ENCODE results near the gene OR14J1. TPM values are rescaled to one million over a fixed set of nuclear protein-coding genes. Genes with fewer than 3 reads are reported as not detected.
A peak's percentile ranks its signal among the peaks of the same experiment; 100 is the strongest.

The OR14J1 gene
- polyA plus RNA-seq, 3 donors: not detected

DNA sequence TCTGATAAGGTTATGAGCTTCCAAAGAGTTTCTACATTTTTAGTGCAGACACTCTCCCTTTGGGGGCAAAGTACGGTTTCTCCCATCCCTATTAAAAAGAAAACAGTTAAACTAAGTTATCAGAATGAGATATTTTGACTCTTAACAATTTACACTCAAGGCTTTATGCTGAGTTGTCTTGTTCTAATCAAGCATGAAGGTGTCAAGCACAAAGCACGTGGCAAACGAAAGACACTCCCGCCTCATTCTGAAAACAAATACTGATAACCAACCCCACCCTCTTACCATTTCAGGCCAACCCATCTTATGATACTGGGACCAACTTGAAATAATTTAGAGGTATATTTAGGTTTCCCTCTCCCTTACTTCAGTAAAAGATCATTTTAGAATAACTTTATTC is 24.3 kb downstream of the OR14J1 start:
- H3K36me3 Mint-ChIP-seq: no peaks in the 10 kb centered on the region
- no peak overlapping the region for H3K4me2 ChIP-seq (replicated peaks; ENCODE audit: extremely low read depth, low read length, poor library complexity, severe bottlenecking)
- no peaks in the 10 kb centered on the region for H3K4me1 Mint-ChIP-seq

GRCh38 chr6:29332676-29333075 is 31.2 kb downstream of the OR14J1 start:
- no peaks in the 10 kb centered on the region for H3K36me3 Mint-ChIP-seq
- Histone ChIP-seq H2AFZ (ENCODE audit: insufficient read depth, low read depth, low read length, poor library complexity, severe bottlenecking) (no peak overlapping the region), H3K36me3 (replicated peaks in 1 of 2; ENCODE audit: control insufficient read depth in 1 of 2, insufficient read depth in 2 of 2, low read length in 2 of 2) (no peaks in the 10 kb centered on the region), H3K4me3 (replicated peaks in 1 of 3; ENCODE audit: low read depth in 2 of 3, low read length in 3 of 3) (no peak overlapping the region), H3K4me2 (replicated peaks; ENCODE audit: extremely low read depth, low read length, poor library complexity, severe bottlenecking) (no peak overlapping the region), H3K79me2 (ENCODE audit: insufficient read depth, low read length) (no peaks in the 10 kb centered on the region), H3K4me1 (ENCODE audit: control insufficient read depth in 1 of 2, insufficient read depth in 2 of 2, low read length in 2 of 2) (no peaks in the 10 kb centered on the region), H3K27me3 (ENCODE audit: control insufficient read depth in 2 of 2, insufficient read depth in 2 of 2, low read length in 2 of 2) (no peaks in the 10 kb centered on the region), H3K9ac (ENCODE audit: insufficient read depth, low read length, poor library complexity, severe bottlenecking) (no peak overlapping the region), H4K20me1 (ENCODE audit: insufficient read depth, low read length) (no peaks in the 10 kb centered on the region), H3K27ac (ENCODE audit: low read depth in 1 of 2, low read length in 2 of 2) (no peak overlapping the region), H3K9me3 (replicated peaks in 1 of 2; ENCODE audit: control insufficient read depth in 1 of 2, insufficient read depth in 1 of 2, low read length in 2 of 2) (no peaks in the 10 kb centered on the region)
- DNase-seq: no peak
- no peak for TF ChIP-seq CTCF (IDR thresholded peaks at IDR 0.05)
- peaks cover 0 to 5% (median 4%) of the 10 kb centered on the region in 3 donors for H3K27me3 Mint-ChIP-seq (ENCODE audit: low read depth in 3 of 3)
- H3K9me3 Mint-ChIP-seq: peaks cover 0 to 4% (median 2%) of the 10 kb centered on the region in 7 donors
- intact Hi-C loops (cut with micrococcal nuclease): no loop called here
- H3K4me3 Mint-ChIP-seq: no peak overlapping the region
- no peaks in the 10 kb centered on the region for H3K4me1 Mint-ChIP-seq
- peak overlapping the region in 1 of 7 donors; percentile 52 for H3K27ac Mint-ChIP-seq

More for the DNA sequence above, 24.3 kb downstream of the OR14J1 start:
- no peak overlapping the region for H3K27ac Mint-ChIP-seq
- peaks cover 0 to 3% (median 0%) of the 10 kb centered on the region in 7 donors for H3K9me3 Mint-ChIP-seq
- Histone ChIP-seq H3K36me3 (replicated peaks in 1 of 2; ENCODE audit: control insufficient read depth in 1 of 2, insufficient read depth in 2 of 2, low read length in 2 of 2) (no peaks in the 10 kb centered on the region), H3K9ac (ENCODE audit: insufficient read depth, low read length, poor library complexity, severe bottlenecking) (no peak overlapping the region), H3K27ac (ENCODE audit: low read depth in 1 of 2, low read length in 2 of 2) (no peak overlapping the region), H3K4me1 (ENCODE audit: control insufficient read depth in 1 of 2, insufficient read depth in 2 of 2, low read length in 2 of 2) (no peaks in the 10 kb centered on the region), H4K20me1 (ENCODE audit: insufficient read depth, low read length) (no peaks in the 10 kb centered on the region), H3K4me3 (replicated peaks in 1 of 3; ENCODE audit: low read depth in 2 of 3, low read length in 3 of 3) (no peak overlapping the region), H3K9me3 (replicated peaks in 1 of 2; ENCODE audit: control insufficient read depth in 1 of 2, insufficient read depth in 1 of 2, low read length in 2 of 2) (no peaks in the 10 kb centered on the region), H2AFZ (ENCODE audit: insufficient read depth, low read depth, low read length, poor library complexity, severe bottlenecking) (no peak overlapping the region), H3K27me3 (ENCODE audit: control insufficient read depth in 2 of 2, insufficient read depth in 2 of 2, low read length in 2 of 2) (no peaks in the 10 kb centered on the region), H3K79me2 (ENCODE audit: insufficient read depth, low read length) (no peaks in the 10 kb centered on the region)
- no peak for TF ChIP-seq CTCF (IDR thresholded peaks at IDR 0.05)
- no peak overlapping the region for H3K4me3 Mint-ChIP-seq
- no peak for DNase-seq
- peaks cover 0 to 8% (median 2%) of the 10 kb centered on the region in 3 donors for H3K27me3 Mint-ChIP-seq (ENCODE audit: low read depth in 3 of 3)
- intact Hi-C loops (cut with micrococcal nuclease): no loop called here
- WGBS (ENCODE audit: insufficient coverage): 100% methylated on average over 2 of the region's 4 CpGs
